ENCODE measurements around the gene PSMC6. TPM values are rescaled to one million over a fixed set of nuclear protein-coding genes. Genes with fewer than 3 reads are reported as not detected.

PSMC6 gene
- total and polyA plus RNA-seq, 2 of the 13 experiments (the other 11 are each of a cell fraction or from before 2014, with no cell fraction given), result 90.0 to 210 TPM

GRCh38 chr14:52706724-52707706 is at the start of gene PSMC6 (continued):
- TF ChIP-seq KDM5A (IDR thresholded peaks at IDR 0.05; ENCODE audit: borderline replicate concordance, low read length), result peak; percentile 80
- peak; percentile 38; the same call in 1 of the 2 replicates for TF ChIP-seq ZSCAN30 (CRISPR knock-in tag; IDR thresholded peaks at IDR 0.05)
- TF ChIP-seq NFKB2 (CRISPR knock-in tag; IDR thresholded peaks at IDR 0.05; ENCODE audit: borderline replicate concordance), result peak; percentile 63; the same call in 1 of the 2 replicates
- TF ChIP-seq ZNF24 (IDR thresholded peaks at IDR 0.05), result peak; percentile 11; the same call in 1 of the 2 replicates
- TF ChIP-seq YY1 (IDR thresholded peaks at IDR 0.05; ENCODE audit: insufficient read depth, insufficient replicate concordance, low read depth, low read length), result peak; percentile 95
- TF ChIP-seq ZNF232 (CRISPR knock-in tag; IDR thresholded peaks at IDR 0.05; ENCODE audit: borderline replicate concordance), result peak; percentile 5; the same call in 1 of the 2 replicates
- no peak for TF ChIP-seq ZSCAN25 (CRISPR knock-in tag; IDR thresholded peaks at IDR 0.05)
- peak; percentile 16; the same call in 1 of the 2 replicates for TF ChIP-seq ZNF431 (CRISPR knock-in tag; IDR thresholded peaks at IDR 0.05; ENCODE audit: borderline replicate concordance, low read depth)
- 0 out of 2 replicates have a peak, but pooled peaks have one; percentile 18 for TF ChIP-seq ZNF547 (CRISPR knock-in tag; IDR thresholded peaks at IDR 0.05)
- no peak for TF ChIP-seq HOMEZ (CRISPR knock-in tag; IDR thresholded peaks at IDR 0.05; ENCODE audit: low read depth)
- peak; percentile 15; the same call in 1 of the 2 replicates for TF ChIP-seq HCFC1 (IDR thresholded peaks at IDR 0.05; ENCODE audit: low read depth, low read length)
- peak; percentile 70 for TF ChIP-seq GABPA (IDR thresholded peaks at IDR 0.05; ENCODE audit: low read depth, low read length)
- peak; percentile 91 for TF ChIP-seq GABPA (CRISPR knock-in tag; IDR thresholded peaks at IDR 0.05; ENCODE audit: low read depth)
- no peak for TF ChIP-seq ZBTB8A (CRISPR knock-in tag; IDR thresholded peaks at IDR 0.05; ENCODE audit: borderline replicate concordance, low read depth)
- TF ChIP-seq ZFP36L1 (CRISPR knock-in tag; IDR thresholded peaks at IDR 0.05), result peak; percentile 43; the same call in 1 of the 2 replicates
- TF ChIP-seq BRD4 (CRISPR knock-in tag; IDR thresholded peaks at IDR 0.05), result peak; percentile 68; the same call in 1 of the 2 replicates
- TF ChIP-seq ZNF709 (CRISPR knock-in tag; IDR thresholded peaks at IDR 0.05), result 0 out of 2 replicates have a peak, but pooled peaks have one; percentile 38
- TF ChIP-seq ZNF766 (CRISPR knock-in tag; IDR thresholded peaks at IDR 0.05; ENCODE audit: borderline replicate concordance), result 0 out of 2 replicates have a peak, but pooled peaks have one; percentile 48
- TF ChIP-seq ZBED4 (CRISPR knock-in tag; IDR thresholded peaks at IDR 0.05; ENCODE audit: borderline replicate concordance), result peak; percentile 16; the same call in 1 of the 2 replicates
- TF ChIP-seq RARA (CRISPR knock-in tag; IDR thresholded peaks at IDR 0.05), result peak; percentile 28; the same call in 1 of the 2 replicates
- no peak for TF ChIP-seq PAF1 (CRISPR knock-in tag; IDR thresholded peaks at IDR 0.05)
- peak; percentile 27 for TF ChIP-seq GATAD2A (CRISPR knock-in tag; IDR thresholded peaks at IDR 0.05)
- no peak for TF ChIP-seq ZNF644 (CRISPR knock-in tag; IDR thresholded peaks at IDR 0.05; ENCODE audit: low read depth)

All from HepG2 (cell line).